K562 (cell line): ENCODE data around the gene TM9SF4. TPM values are rescaled to one million over a fixed set of nuclear protein-coding genes. Genes with fewer than 3 reads are reported as not detected.

ENCODE experiments used
- ATAC-seq: fragments of 200-7000 bp; cut with Tn5 transposase; 3 replicates; pipeline ENCODE4 v1.9.1; 2020; ENCODE audit warnings: moderate library complexity
- BruUV-seq: library from RNA; stranded (reverse); fragments of 400-500 nt; replicated peaks from 2 replicates; lab custom pipeline; 2021; lab: Mats Ljungman, UMichigan
- CTCF ChIA-PET: fragments of 300-600 bp; formaldehyde crosslinking; extraction: SDS; loops from one replicate; lab custom pipeline; 2021; ENCODE audit warnings: low intra/inter-chr PET ratio; lab: Yijun Ruan, JAX
- POLR2A ChIA-PET: fragments of 300-600, 350-650 bp; sonication (Branson Sonifier 250); formaldehyde crosslinking; extraction: SDS; loops from one replicate; lab custom pipeline; 2021; ENCODE audit warnings: antibody characterized with exemption, inconsistent platforms; lab: Yijun Ruan, JAX
- DNase-seq, 4 experiments: peaks; one replicate each; pipeline versions ENCODE4 v3.0.0 to v3.0.0-alpha.2; 2011 to 2018; ENCODE audit warnings: low spot score in 3 of 4, mixed read lengths in 3 of 4; ENCODE audit errors: extremely low read depth in 1 of 4
- FAIRE-seq: peaks from 2 replicates; lab custom pipeline; 2011; peaks lifted over from hg19 to GRCh38; lab: Jason Lieb, UNC
- H2AFZ ChIP-seq: 2 replicates; pipeline ENCODE4 v1.6.0; 2011; ENCODE audit warnings: low read depth, low read length, control low read depth, inconsistent platforms
- H3K27ac ChIP-seq: fragments of 200-600 bp; 3 replicates; pipeline ENCODE4 v1.8.0; 2011; ENCODE audit warnings: low read depth, mild to moderate bottlenecking, control low read depth, inconsistent platforms, low read length, moderate library complexity, mixed read lengths; ENCODE audit errors: extremely low read depth
- H3K27me3 ChIP-seq, 2 experiments: fragments of 300-600 bp in 1 of 2; 2 replicates in 1 of 2; 3 replicates in 1 of 2; pipeline versions ENCODE4 v1.6.0 to v1.8.0; 2011; ENCODE audit warnings: inconsistent platforms in 2 of 2, low read length in 2 of 2, mild to moderate bottlenecking in 1 of 2, mixed read lengths in 1 of 2, moderate library complexity in 1 of 2; ENCODE audit not compliant: control insufficient read depth in 2 of 2, insufficient read depth in 2 of 2
- H3K36me3 ChIP-seq: fragments of 300-600 bp; 3 replicates; pipeline ENCODE4 v1.8.0; 2011; ENCODE audit warnings: mild to moderate bottlenecking, low read length, inconsistent platforms; ENCODE audit not compliant: control insufficient read depth, insufficient read depth
- H3K4me1 ChIP-seq, 2 experiments: fragments of 200-600 bp in 1 of 2; replicated peaks in 1 of 2; 2 replicates in 1 of 2; 3 replicates in 1 of 2; pipeline versions ENCODE4 v1.5.1 to v1.8.0; 2011; ENCODE audit warnings: inconsistent platforms in 2 of 2, low read length in 2 of 2, mild to moderate bottlenecking in 1 of 2, mixed read lengths in 1 of 2, moderate library complexity in 1 of 2; ENCODE audit not compliant: control insufficient read depth in 2 of 2, insufficient read depth in 2 of 2
- H3K4me2 ChIP-seq: 2 replicates; pipeline ENCODE4 v1.6.1; 2011; ENCODE audit warnings: low read length, control low read depth, inconsistent platforms, mixed read lengths; ENCODE audit not compliant: insufficient read depth
- H3K4me3 ChIP-seq: fragments of 200-600 bp; sonication (generic), shearing (Covaris generic); 2 replicates; pipeline ENCODE4 v1.5.1; 2016; ENCODE audit warnings: control low read depth, inconsistent platforms
- H3K79me2 ChIP-seq: fragments of 200-600 bp; 3 replicates; pipeline ENCODE4 v1.8.0; 2011; ENCODE audit warnings: low read length, inconsistent platforms; ENCODE audit not compliant: control insufficient read depth, insufficient read depth
- H3K9ac ChIP-seq, 2 experiments: 2 replicates each; pipeline versions ENCODE4 v1.6.0 to v1.6.1; 2011; ENCODE audit warnings: low read depth in 2 of 2, low read length in 2 of 2, control low read depth in 1 of 2, inconsistent platforms in 1 of 2, mild to moderate bottlenecking in 1 of 2, mixed read lengths in 1 of 2; ENCODE audit not compliant: insufficient read depth in 1 of 2
- H3K9me1 ChIP-seq: one replicate; pipeline ENCODE4 v1.6.0; 2011; ENCODE audit warnings: inconsistent platforms, mild to moderate bottlenecking, low read length, moderate library complexity; ENCODE audit not compliant: control insufficient read depth, insufficient read depth
- H3K9me3 ChIP-seq: replicated peaks from 2 replicates; pipeline ENCODE4 v1.5.1; 2011; ENCODE audit warnings: low read depth, low read length, inconsistent platforms; ENCODE audit not compliant: control insufficient read depth, insufficient read depth
- H4K20me1 ChIP-seq: replicated peaks from 2 replicates; pipeline ENCODE4 v1.6.1; 2011; ENCODE audit warnings: low read length, inconsistent platforms, mixed read lengths; ENCODE audit not compliant: control insufficient read depth, insufficient read depth
- BMI1 ChIP-seq: fragments of 150-350 bp; IDR thresholded peaks from 2 replicates; pipeline ENCODE4 v1.6.1; 2014; ENCODE audit warnings: low read length
- C11orf30 ChIP-seq: fragments of 450-650 bp; IDR thresholded peaks from 2 replicates; pipeline ENCODE4 v1.6.1; 2016; ENCODE audit warnings: low read depth, mild to moderate bottlenecking
- ELF4 ChIP-seq: fragments of 450-650 bp; formaldehyde crosslinking; IDR thresholded peaks from 2 replicates; pipeline ENCODE4 v1.4.0; 2022; ENCODE audit warnings: missing genetic modification characterization
- EWSR1 ChIP-seq: fragments of 450-650 bp; IDR thresholded peaks from 2 replicates; pipeline ENCODE4 v1.6.1; 2018; ENCODE audit warnings: borderline replicate concordance, mild to moderate bottlenecking, low read depth, moderate library complexity; ENCODE audit not compliant: partially characterized antibody
- FOXK1 ChIP-seq: sonication (generic); formaldehyde crosslinking; IDR thresholded peaks from 2 replicates; pipeline ENCODE4 v1.8.0; 2022; ENCODE audit warnings: missing genetic modification reagents, mild to moderate bottlenecking, borderline replicate concordance
- HNRNPLL ChIP-seq: fragments of 200-400 bp; formaldehyde crosslinking; IDR thresholded peaks from 2 replicates; pipeline ENCODE4 v1.6.1; 2017; ENCODE audit warnings: low read length, low read depth, mild to moderate bottlenecking; ENCODE audit not compliant: poor library complexity, severe bottlenecking
- MCM3 ChIP-seq: fragments of 450-650 bp; IDR thresholded peaks from 2 replicates; pipeline ENCODE4 v1.6.1; 2016
- MEF2D ChIP-seq: conservative IDR thresholded peaks from 2 replicates; pipeline ENCODE4 v1.6.1; 2016; ENCODE audit warnings: low read depth, missing genetic modification characterization, missing compliant biosample characterization
- THRAP3 ChIP-seq: fragments of 450-650 bp; IDR thresholded peaks from 2 replicates; pipeline ENCODE4 v1.6.1; 2016; ENCODE audit warnings: mild to moderate bottlenecking, inconsistent platforms, borderline replicate concordance
- WGBS: fragments of 100-300 bp; shearing (Covaris generic); methylation state at CpG from one replicate; pipeline ENCODE4 v1.1.6; 2016; ENCODE audit warnings: low coverage, mixed read lengths; ENCODE audit not compliant: insufficient coverage; ENCODE audit errors: missing lambda C conversion rate; 5-methylcytosine and 5-hydroxymethylcytosine counted together
- in situ Hi-C: fragments of 300-500 bp; cut with MboI; formaldehyde crosslinking; loops from 4 replicates; pipeline ENCODE4 v1.15.0; 2018; ENCODE audit warnings: inconsistent platforms, mixed read lengths
- intact Hi-C: fragments of 100-400 bp; cut with micrococcal nuclease; formaldehyde crosslinking; loops from 2 replicates; pipeline ENCODE4 v1.14.2; 2022
- polyA plus RNA-seq, 8 experiments: library from polyadenylated mRNA; depleted of rRNA in 4 of 8; stranded (reverse) in 5 of 8; unstranded in 3 of 8; fragments of >200 nt; fragmentation: Nextera tagmentation in 2 of 8; fragmentation: Illumina TruSeq in 1 of 8; extraction: Ambion mirVana in 2 of 8; extraction: Trizol in 1 of 8; gene quantifications; 2 replicates each; pipeline versions ENCODE4 v1.2.1 to v1.2.3, GENCODE V29; 2011 to 2014; ENCODE audit warnings: inconsistent platforms in 1 of 8, missing spikeins in 1 of 8
- total RNA-seq, 7 experiments: library from RNA; depleted of rRNA in 6 of 7; stranded (reverse); fragments of >200 nt in 6 of 7; fragmentation: Illumina TruSeq in 2 of 7; extraction: Trizol in 2 of 7; gene quantifications; 2 replicates each; pipeline versions ENCODE4 v1.2.1 to v1.2.3, GENCODE V29; 2011 to 2021; ENCODE audit warnings: low replicate concordance in 1 of 7
- TF ChIP-seq, protein P1 (sequence below): sonication (generic); formaldehyde crosslinking; IDR thresholded peaks from 2 replicates; pipeline ENCODE4 v1.8.0; 2022; ENCODE audit warnings: missing genetic modification reagents, mild to moderate bottlenecking, borderline replicate concordance
- TF ChIP-seq, protein P2 (sequence below): sonication (generic); formaldehyde crosslinking; IDR thresholded peaks from 2 replicates; pipeline ENCODE4 v1.8.0; 2022; ENCODE audit warnings: mild to moderate bottlenecking, missing genetic modification reagents
- TF ChIP-seq, protein P3 (sequence below): fragments of 450-650 bp; formaldehyde crosslinking; IDR thresholded peaks from 2 replicates; pipeline ENCODE4 v1.4.0; 2020; ENCODE audit warnings: mild to moderate bottlenecking, moderate library complexity
- TF ChIP-seq, protein P4 (sequence below), 3 experiments: fragments of 200-800 bp in 1 of 3; sonication (Bioruptor generic) in 1 of 3; sonication (generic) in 1 of 3; formaldehyde crosslinking in 1 of 3; IDR thresholded peaks; 2 replicates each; pipeline versions ENCODE4 v1.6.1 to v1.8.0; 2016 to 2022; ENCODE audit warnings: mild to moderate bottlenecking in 2 of 3, missing compliant biosample characterization in 2 of 3, missing genetic modification characterization in 2 of 3, missing genetic modification reagents in 1 of 3

TM9SF4 gene
- total and polyA plus RNA-seq, 9 of the 15 experiments (the other 6 are each of a cell fraction or from before 2014, with no cell fraction given) = 14.5 to 46.3 (median 26.9) TPM

DNA sequence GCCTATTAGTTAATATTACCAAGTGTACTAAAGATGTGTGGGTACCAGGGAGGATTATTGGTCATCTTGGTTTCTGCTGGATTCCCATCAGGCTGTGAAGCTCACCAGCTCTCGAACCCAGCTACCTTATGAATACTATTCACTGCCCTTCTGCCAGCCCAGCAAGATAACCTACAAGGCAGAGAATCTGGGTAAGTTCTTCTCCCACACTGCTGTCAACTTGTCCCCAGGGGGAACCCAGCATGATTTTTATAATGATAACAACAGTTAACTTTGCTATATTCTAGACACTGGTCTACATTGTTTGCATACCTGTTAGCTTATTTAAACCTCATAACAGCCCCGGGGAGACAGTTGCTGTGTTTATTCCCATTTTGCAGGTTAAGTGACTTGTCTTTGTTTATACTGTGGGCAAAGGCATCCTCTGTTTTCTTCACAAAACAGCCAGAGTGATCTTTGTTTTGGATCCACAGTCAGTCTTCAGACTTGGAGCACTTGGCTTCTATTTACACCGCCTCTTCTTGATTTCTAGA lies 26.5 kb downstream of the TM9SF4 start (continued):
- TF ChIP-seq FOXK1 (CRISPR knock-in tag) = no peak

DNA sequence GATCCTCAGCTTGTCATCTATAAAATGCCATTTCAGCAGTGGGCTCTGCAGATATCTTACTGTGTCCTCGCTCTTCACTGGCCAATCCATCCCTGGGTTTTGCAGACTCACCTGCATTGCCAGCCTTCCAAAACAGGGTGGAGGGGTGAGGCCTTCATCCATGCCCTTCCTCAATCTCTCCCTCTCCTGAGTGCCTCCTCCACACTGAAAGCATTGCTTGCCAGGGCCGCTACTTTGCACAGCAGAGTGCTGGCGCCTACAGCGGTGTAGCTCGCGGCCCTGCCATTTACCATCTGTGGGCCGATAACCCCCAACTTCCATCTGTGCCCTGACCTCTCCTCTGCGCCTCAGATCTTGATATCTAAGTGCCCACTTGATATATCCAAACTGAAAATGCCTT lies 29.4 kb downstream of the TM9SF4 start:
- Histone ChIP-seq H3K4me1 (no peaks in the 10 kb centered on the region), H3K79me2 (no peaks in the 10 kb centered on the region), H3K9me3 (no peaks in the 10 kb centered on the region), H3K9ac (no peak overlapping the region), H3K4me2 (no peak overlapping the region), H4K20me1 (0 out of 2 replicates have a peak, but pooled peaks cover 7% of the 10 kb centered on the region), H3K4me3 (no peak overlapping the region), H3K9me1 (no peaks in the 10 kb centered on the region), H2AFZ (no peak overlapping the region), H3K36me3 (peaks cover 88% of the 10 kb centered on the region), H3K27ac (no peak overlapping the region), H3K27me3 (no peaks in the 10 kb centered on the region)
- DNase-seq (no peak), ATAC-seq (no peak), FAIRE-seq (no peak)
- ChIA-PET CTCF (no interaction called here), POLR2A (interaction anchor here (0.7 kb wide), 1 partner anchor 282 kb away, joined by 3 read pairs; no protein-coding TSS in a partner anchor)
- 94% methylated on average over 8 of the region's 8 CpGs for WGBS
- in situ Hi-C loops = no loop called here
- intact Hi-C loops = no loop called here
- no TSS peak for BruUV-seq
- no peak for TF ChIP-seq C11orf30
- no peak for TF ChIP-seq HNRNPLL
- TF ChIP-seq, protein P1, sequence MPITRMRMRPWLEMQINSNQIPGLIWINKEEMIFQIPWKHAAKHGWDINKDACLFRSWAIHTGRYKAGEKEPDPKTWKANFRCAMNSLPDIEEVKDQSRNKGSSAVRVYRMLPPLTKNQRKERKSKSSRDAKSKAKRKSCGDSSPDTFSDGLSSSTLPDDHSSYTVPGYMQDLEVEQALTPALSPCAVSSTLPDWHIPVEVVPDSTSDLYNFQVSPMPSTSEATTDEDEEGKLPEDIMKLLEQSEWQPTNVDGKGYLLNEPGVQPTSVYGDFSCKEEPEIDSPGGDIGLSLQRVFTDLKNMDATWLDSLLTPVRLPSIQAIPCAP = no peak
- no peak for TF ChIP-seq BMI1
- no peak for TF ChIP-seq MCM3
- TF ChIP-seq MEF2D (tag) = no peak
- TF ChIP-seq THRAP3 = no peak
- TF ChIP-seq, protein P2, sequence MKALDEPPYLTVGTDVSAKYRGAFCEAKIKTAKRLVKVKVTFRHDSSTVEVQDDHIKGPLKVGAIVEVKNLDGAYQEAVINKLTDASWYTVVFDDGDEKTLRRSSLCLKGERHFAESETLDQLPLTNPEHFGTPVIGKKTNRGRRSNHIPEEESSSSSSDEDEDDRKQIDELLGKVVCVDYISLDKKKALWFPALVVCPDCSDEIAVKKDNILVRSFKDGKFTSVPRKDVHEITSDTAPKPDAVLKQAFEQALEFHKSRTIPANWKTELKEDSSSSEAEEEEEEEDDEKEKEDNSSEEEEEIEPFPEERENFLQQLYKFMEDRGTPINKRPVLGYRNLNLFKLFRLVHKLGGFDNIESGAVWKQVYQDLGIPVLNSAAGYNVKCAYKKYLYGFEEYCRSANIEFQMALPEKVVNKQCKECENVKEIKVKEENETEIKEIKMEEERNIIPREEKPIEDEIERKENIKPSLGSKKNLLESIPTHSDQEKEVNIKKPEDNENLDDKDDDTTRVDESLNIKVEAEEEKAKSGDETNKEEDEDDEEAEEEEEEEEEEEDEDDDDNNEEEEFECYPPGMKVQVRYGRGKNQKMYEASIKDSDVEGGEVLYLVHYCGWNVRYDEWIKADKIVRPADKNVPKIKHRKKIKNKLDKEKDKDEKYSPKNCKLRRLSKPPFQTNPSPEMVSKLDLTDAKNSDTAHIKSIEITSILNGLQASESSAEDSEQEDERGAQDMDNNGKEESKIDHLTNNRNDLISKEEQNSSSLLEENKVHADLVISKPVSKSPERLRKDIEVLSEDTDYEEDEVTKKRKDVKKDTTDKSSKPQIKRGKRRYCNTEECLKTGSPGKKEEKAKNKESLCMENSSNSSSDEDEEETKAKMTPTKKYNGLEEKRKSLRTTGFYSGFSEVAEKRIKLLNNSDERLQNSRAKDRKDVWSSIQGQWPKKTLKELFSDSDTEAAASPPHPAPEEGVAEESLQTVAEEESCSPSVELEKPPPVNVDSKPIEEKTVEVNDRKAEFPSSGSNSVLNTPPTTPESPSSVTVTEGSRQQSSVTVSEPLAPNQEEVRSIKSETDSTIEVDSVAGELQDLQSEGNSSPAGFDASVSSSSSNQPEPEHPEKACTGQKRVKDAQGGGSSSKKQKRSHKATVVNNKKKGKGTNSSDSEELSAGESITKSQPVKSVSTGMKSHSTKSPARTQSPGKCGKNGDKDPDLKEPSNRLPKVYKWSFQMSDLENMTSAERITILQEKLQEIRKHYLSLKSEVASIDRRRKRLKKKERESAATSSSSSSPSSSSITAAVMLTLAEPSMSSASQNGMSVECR (CRISPR knock-in tag) = no peak
- TF ChIP-seq, protein P3, sequence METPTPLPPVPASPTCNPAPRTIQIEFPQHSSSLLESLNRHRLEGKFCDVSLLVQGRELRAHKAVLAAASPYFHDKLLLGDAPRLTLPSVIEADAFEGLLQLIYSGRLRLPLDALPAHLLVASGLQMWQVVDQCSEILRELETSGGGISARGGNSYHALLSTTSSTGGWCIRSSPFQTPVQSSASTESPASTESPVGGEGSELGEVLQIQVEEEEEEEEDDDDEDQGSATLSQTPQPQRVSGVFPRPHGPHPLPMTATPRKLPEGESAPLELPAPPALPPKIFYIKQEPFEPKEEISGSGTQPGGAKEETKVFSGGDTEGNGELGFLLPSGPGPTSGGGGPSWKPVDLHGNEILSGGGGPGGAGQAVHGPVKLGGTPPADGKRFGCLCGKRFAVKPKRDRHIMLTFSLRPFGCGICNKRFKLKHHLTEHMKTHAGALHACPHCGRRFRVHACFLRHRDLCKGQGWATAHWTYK (CRISPR knock-in tag) = no peak
- TF ChIP-seq, protein P4, sequence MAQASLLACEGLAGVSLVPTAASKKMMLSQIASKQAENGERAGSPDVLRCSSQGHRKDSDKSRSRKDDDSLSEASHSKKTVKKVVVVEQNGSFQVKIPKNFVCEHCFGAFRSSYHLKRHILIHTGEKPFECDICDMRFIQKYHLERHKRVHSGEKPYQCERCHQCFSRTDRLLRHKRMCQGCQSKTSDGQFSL (CRISPR knock-in tag; IDR thresholded peaks at IDR 0.05) = no peak
- TF ChIP-seq, protein P4 (tag; IDR thresholded peaks at IDR 0.05) = no peak
- no peak for TF ChIP-seq ELF4 (CRISPR knock-in tag)
- TF ChIP-seq EWSR1 = no peak
